Measurements from ENCODE around the gene SRGAP1. TPM values are rescaled to one million over a fixed set of nuclear protein-coding genes. Genes with fewer than 3 reads are reported as not detected.

Gene SRGAP1
- polyA plus RNA-seq, 1 donor (not counting 4 experiments of a cell fraction or from before 2014, with no cell fraction given), result 4.5 TPM

DNA sequence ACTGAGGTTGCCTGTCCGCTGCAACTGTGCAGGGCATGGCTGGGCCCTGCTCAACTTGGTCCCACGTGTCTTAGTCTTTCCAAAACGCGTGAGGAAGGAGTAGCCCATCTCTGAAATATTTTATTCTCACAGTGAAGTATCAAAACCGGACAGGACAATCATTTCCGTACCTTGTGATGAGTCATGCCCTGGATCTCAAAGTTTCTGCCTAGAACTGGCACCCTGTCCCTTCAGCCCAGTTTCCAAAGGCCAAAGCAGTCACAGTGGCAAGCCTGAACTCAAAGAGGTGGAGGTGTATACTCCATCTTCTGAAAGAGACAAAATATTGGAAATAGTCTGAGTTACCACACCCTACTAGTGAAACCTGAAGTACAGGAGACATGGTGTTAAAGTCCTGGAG is 28.5 kb upstream of the SRGAP1 start:
- no peaks in the 10 kb centered on the region for H4K20me1 ChIP-seq (ENCODE audit: control insufficient read depth, extremely low read depth, insufficient read depth, low read length)
- no peaks in the 10 kb centered on the region for H3K27me3 ChIP-seq (ENCODE audit: control insufficient read depth, extremely low read depth, insufficient read depth, low read length)
- no peaks in the 10 kb centered on the region for H3K9me3 ChIP-seq (ENCODE audit: control insufficient read depth, low read depth, low read length)
- TF ChIP-seq EZH2 (IDR thresholded peaks at IDR 0.05; ENCODE audit: low read length), result no peak
- TF ChIP-seq, protein P1, sequence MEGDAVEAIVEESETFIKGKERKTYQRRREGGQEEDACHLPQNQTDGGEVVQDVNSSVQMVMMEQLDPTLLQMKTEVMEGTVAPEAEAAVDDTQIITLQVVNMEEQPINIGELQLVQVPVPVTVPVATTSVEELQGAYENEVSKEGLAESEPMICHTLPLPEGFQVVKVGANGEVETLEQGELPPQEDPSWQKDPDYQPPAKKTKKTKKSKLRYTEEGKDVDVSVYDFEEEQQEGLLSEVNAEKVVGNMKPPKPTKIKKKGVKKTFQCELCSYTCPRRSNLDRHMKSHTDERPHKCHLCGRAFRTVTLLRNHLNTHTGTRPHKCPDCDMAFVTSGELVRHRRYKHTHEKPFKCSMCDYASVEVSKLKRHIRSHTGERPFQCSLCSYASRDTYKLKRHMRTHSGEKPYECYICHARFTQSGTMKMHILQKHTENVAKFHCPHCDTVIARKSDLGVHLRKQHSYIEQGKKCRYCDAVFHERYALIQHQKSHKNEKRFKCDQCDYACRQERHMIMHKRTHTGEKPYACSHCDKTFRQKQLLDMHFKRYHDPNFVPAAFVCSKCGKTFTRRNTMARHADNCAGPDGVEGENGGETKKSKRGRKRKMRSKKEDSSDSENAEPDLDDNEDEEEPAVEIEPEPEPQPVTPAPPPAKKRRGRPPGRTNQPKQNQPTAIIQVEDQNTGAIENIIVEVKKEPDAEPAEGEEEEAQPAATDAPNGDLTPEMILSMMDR (optimal IDR thresholded peaks at IDR 0.05 in 1 of 3, IDR thresholded peaks at IDR 0.05 in 1 of 3, conservative IDR thresholded peaks at IDR 0.05 in 1 of 3; ENCODE audit: extremely low read depth in 1 of 3, insufficient read depth in 2 of 3, low read length in 3 of 3), result no peak
- DNase-seq (ENCODE audit: low read depth, low spot score), result no peak
- no peak overlapping the region for H3K4me2 ChIP-seq (ENCODE audit: control insufficient read depth, extremely low read depth, insufficient read depth, low read depth, low read length)
- FAIRE-seq, result no peak
- dilution Hi-C loops (cut with MboI; ENCODE audit: extremely low pct_ligation_motif_present, low sequenced_read_pairs), result no loop called here
- H3K79me2 ChIP-seq (ENCODE audit: control insufficient read depth, insufficient read depth, low read length), result no peaks in the 10 kb centered on the region
- H3K9ac ChIP-seq (ENCODE audit: control insufficient read depth, extremely low read depth, insufficient read depth, low read length), result no peak overlapping the region
- no peak overlapping the region for H3K27ac ChIP-seq (ENCODE audit: control insufficient read depth, insufficient read depth, low read length)
- H3K9me1 ChIP-seq (ENCODE audit: control insufficient read depth, extremely low read depth, insufficient read depth, low read length), result no peaks in the 10 kb centered on the region
- no peaks in the 10 kb centered on the region for H3K4me1 ChIP-seq (ENCODE audit: control insufficient read depth, extremely low read depth, insufficient read depth, low read length)
- H3K36me3 ChIP-seq (ENCODE audit: control insufficient read depth in 2 of 2, extremely low read depth in 1 of 2, insufficient read depth in 2 of 2, low read length in 2 of 2), result no peaks in the 10 kb centered on the region
- no peak overlapping the region for H2AFZ ChIP-seq (ENCODE audit: control insufficient read depth, low read length)
- H3K4me3 ChIP-seq (ENCODE audit: control insufficient read depth in 2 of 3, extremely low read depth in 1 of 3, insufficient read depth in 2 of 3, low read depth in 1 of 3, low read length in 3 of 3), result no peak overlapping the region

DNA sequence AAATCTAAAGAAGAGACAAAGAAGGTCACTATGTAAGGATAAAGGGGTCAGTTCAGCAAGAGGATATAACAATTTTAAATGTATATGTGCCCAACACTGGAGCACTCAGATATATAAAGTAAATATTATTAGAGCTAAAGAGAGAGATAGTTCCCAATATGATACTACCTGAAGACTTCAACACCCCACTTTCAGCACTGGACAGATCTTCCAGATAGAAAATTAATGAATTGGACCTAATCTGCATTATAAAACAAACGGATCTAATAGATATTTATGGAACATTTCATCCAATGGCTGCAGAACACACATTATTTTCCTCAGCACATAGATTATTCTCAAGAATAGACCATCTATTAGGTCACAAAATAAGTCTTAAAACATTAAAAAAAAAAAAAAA is 24.1 kb upstream of the SRGAP1 start:
- Histone ChIP-seq H3K4me3 (ENCODE audit: control insufficient read depth in 2 of 3, extremely low read depth in 1 of 3, insufficient read depth in 2 of 3, low read depth in 1 of 3, low read length in 3 of 3) (no peak overlapping the region), H3K36me3 (ENCODE audit: control insufficient read depth in 2 of 2, extremely low read depth in 1 of 2, insufficient read depth in 2 of 2, low read length in 2 of 2) (no peaks in the 10 kb centered on the region), H4K20me1 (ENCODE audit: control insufficient read depth, extremely low read depth, insufficient read depth, low read length) (no peaks in the 10 kb centered on the region), H3K4me2 (ENCODE audit: control insufficient read depth, extremely low read depth, insufficient read depth, low read depth, low read length) (no peak overlapping the region), H3K9me1 (ENCODE audit: control insufficient read depth, extremely low read depth, insufficient read depth, low read length) (no peaks in the 10 kb centered on the region), H3K4me1 (ENCODE audit: control insufficient read depth, extremely low read depth, insufficient read depth, low read length) (peaks cover 7% of the 10 kb centered on the region), H3K27ac (ENCODE audit: control insufficient read depth, insufficient read depth, low read length) (no peak overlapping the region), H3K9ac (ENCODE audit: control insufficient read depth, extremely low read depth, insufficient read depth, low read length) (no peak overlapping the region), H3K27me3 (ENCODE audit: control insufficient read depth, extremely low read depth, insufficient read depth, low read length) (no peaks in the 10 kb centered on the region), H3K79me2 (ENCODE audit: control insufficient read depth, insufficient read depth, low read length) (no peaks in the 10 kb centered on the region), H3K9me3 (ENCODE audit: control insufficient read depth, low read depth, low read length) (no peaks in the 10 kb centered on the region), H2AFZ (ENCODE audit: control insufficient read depth, low read length) (no peak overlapping the region)
- FAIRE-seq, result no peak
- no peak for TF ChIP-seq EZH2 (IDR thresholded peaks at IDR 0.05; ENCODE audit: low read length)
- TF ChIP-seq, protein P1 (optimal IDR thresholded peaks at IDR 0.05 in 1 of 3, IDR thresholded peaks at IDR 0.05 in 1 of 3, conservative IDR thresholded peaks at IDR 0.05 in 1 of 3; ENCODE audit: extremely low read depth in 1 of 3, insufficient read depth in 2 of 3, low read length in 3 of 3), result no peak
- dilution Hi-C loops (cut with MboI; ENCODE audit: extremely low pct_ligation_motif_present, low sequenced_read_pairs), result no loop called here
- no peak for DNase-seq (ENCODE audit: low read depth, low spot score)
